Measurements from ENCODE around the gene STK11. TPM values are rescaled to one million over a fixed set of nuclear protein-coding genes. Genes with fewer than 3 reads are reported as not detected.

Gene STK11
- total RNA-seq, 4 donors from 2014 or later: 56.8 to 80.7 (median 60.9) TPM

GRCh38 chr19:1167687-1168571, 37.6 kb upstream of the STK11 start:
- H3K36me3 ChIP-seq: peaks cover 0 to 28% of the 10 kb centered on the region in 2 donors
- peak overlapping the region in 3 of 4 donors; percentile 78 to 82 (median 81) for H3K27ac ChIP-seq
- ATAC-seq: no peak
- TF ChIP-seq POLR2A (IDR thresholded peaks at IDR 0.05): no peak
- no peak for TF ChIP-seq EP300 (IDR thresholded peaks at IDR 0.05)
- TF ChIP-seq CTCF (IDR thresholded peaks at IDR 0.05): no peak
- TF ChIP-seq POLR2AphosphoS5 (IDR thresholded peaks at IDR 0.05): no peak
- H3K27me3 ChIP-seq: no peaks in the 10 kb centered on the region
- H3K4me1 ChIP-seq: peaks cover 0 to 80% (median 29%) of the 10 kb centered on the region in 3 donors
- H3K4me3 ChIP-seq: peak overlapping the region in 1 of 2 donors; percentile 46
- no CpG with 5 or more reads among the region's 35 CpGs for WGBS, 2 donors (ENCODE audit: low coverage in 1 of 2)
- no peaks in the 10 kb centered on the region for H3K9me3 ChIP-seq

GRCh38 chr19:1168572-1169410, 36.8 kb upstream of the STK11 start:
- peaks cover 0 to 28% of the 10 kb centered on the region in 2 donors for H3K36me3 ChIP-seq
- H3K4me1 ChIP-seq: peaks cover 0 to 82% (median 29%) of the 10 kb centered on the region in 3 donors
- TF ChIP-seq POLR2AphosphoS5 (IDR thresholded peaks at IDR 0.05) (peak; percentile 66), POLR2A (IDR thresholded peaks at IDR 0.05) (no peak), CTCF (IDR thresholded peaks at IDR 0.05) (peak in 1 of 4 experiments; percentile 8)
- H3K4me3 ChIP-seq: peak overlapping the region in 1 of 2 donors; percentile 46
- WGBS, 2 donors (ENCODE audit: low coverage in 1 of 2): no CpG with 5 or more reads among the region's 50 CpGs
- H3K27ac ChIP-seq: peak overlapping the region; percentile 34 to 82 (median 80)
- ATAC-seq: peak; percentile 17
- H3K27me3 ChIP-seq: no peaks in the 10 kb centered on the region
- no peaks in the 10 kb centered on the region for H3K9me3 ChIP-seq

GRCh38 chr19:1169411-1169791, 36.2 kb upstream of the STK11 start:
- WGBS, 2 donors (ENCODE audit: low coverage in 1 of 2): 50% methylated on average over 5 of the region's 10 CpGs; no CpG with 5 or more reads in 1 of the 2 donors
- ATAC-seq: no peak
- Histone ChIP-seq H3K27ac (peak overlapping the region; percentile 34 to 82 (median 80)), H3K36me3 (peaks cover 0 to 28% of the 10 kb centered on the region in 2 donors), H3K4me3 (peak overlapping the region in 1 of 2 donors; percentile 46), H3K9me3 (no peaks in the 10 kb centered on the region), H3K27me3 (no peaks in the 10 kb centered on the region), H3K4me1 (peaks cover 0 to 80% (median 30%) of the 10 kb centered on the region in 3 donors)
- TF ChIP-seq POLR2AphosphoS5 (IDR thresholded peaks at IDR 0.05) (no peak), POLR2A (IDR thresholded peaks at IDR 0.05) (no peak), EP300 (IDR thresholded peaks at IDR 0.05) (no peak), CTCF (IDR thresholded peaks at IDR 0.05) (no peak)

GRCh38 chr19:1169921-1170885, 35.4 kb upstream of the STK11 start:
- no peaks in the 10 kb centered on the region for H3K9me3 ChIP-seq
- TF ChIP-seq POLR2AphosphoS5 (IDR thresholded peaks at IDR 0.05) (peak; percentile 76), CTCF (IDR thresholded peaks at IDR 0.05) (no peak), POLR2A (IDR thresholded peaks at IDR 0.05) (peak in 1 of 2 donors; percentile 25)
- ATAC-seq: peak; percentile 27
- H3K4me3 ChIP-seq: peak overlapping the region in 1 of 2 donors; percentile 28
- H3K4me1 ChIP-seq: peaks cover 0 to 78% (median 28%) of the 10 kb centered on the region in 3 donors
- 45 to 77% methylated on average over 6 to 29 of the region's 52 CpGs for WGBS, 2 donors (ENCODE audit: low coverage in 1 of 2)
- no peaks in the 10 kb centered on the region for H3K27me3 ChIP-seq
- H3K36me3 ChIP-seq: peaks cover 0 to 28% of the 10 kb centered on the region in 2 donors
- peak overlapping the region in 3 of 4 donors; percentile 78 to 82 (median 81) for H3K27ac ChIP-seq

Data from gastroesophageal sphincter (tissue), 4 donors.